HFFc6 (cell line): Measurements from ENCODE around the gene SNCB. TPM values are rescaled to one million over a fixed set of nuclear protein-coding genes. Genes with fewer than 3 reads are reported as not detected.

ENCODE experiments used
- DNase-seq: peaks from one replicate; pipeline ENCODE4 v3.0.0-alpha.2; 2018
- H3K27ac Mint-ChIP-seq: 2 replicates; pipeline ENCODE4 v1.8.0; 2020; ENCODE audit warnings: mild to moderate bottlenecking, mixed read lengths
- H3K27me3 Mint-ChIP-seq: 2 replicates; pipeline ENCODE4 v1.8.0; 2021; ENCODE audit warnings: mild to moderate bottlenecking, moderate library complexity, mixed read lengths; ENCODE audit not compliant: insufficient read depth
- H3K36me3 Mint-ChIP-seq: 2 replicates; pipeline ENCODE4 v1.8.0; 2021; ENCODE audit warnings: low read depth, mixed read lengths
- H3K4me1 Mint-ChIP-seq: 2 replicates; pipeline ENCODE4 v1.8.0; 2020; ENCODE audit warnings: low read depth, mixed read lengths
- H3K4me3 Mint-ChIP-seq: 2 replicates; pipeline ENCODE4 v1.8.0; 2020; ENCODE audit warnings: mild to moderate bottlenecking, moderate library complexity, mixed read lengths
- H3K9me3 Mint-ChIP-seq: 2 replicates; pipeline ENCODE4 v1.8.0; 2020; ENCODE audit warnings: mild to moderate bottlenecking, mixed read lengths
- CTCF ChIP-seq: fragments of 200-600 bp; sonication (generic); IDR thresholded peaks from 2 replicates; pipeline ENCODE4 v1.5.0; 2021; ENCODE audit warnings: antibody characterized with exemption, mild to moderate bottlenecking
- total RNA-seq, 6 experiments: library from RNA; stranded (reverse); fragmentation: NEBNext Ultra II Directional; extraction: Animal tissue kit (Norgen Biotek cat#: 25700); gene quantifications; 2 replicates in 1 of 6; 3 replicates in 5 of 6; pipeline ENCODE4 v1.2.3, GENCODE V29; 2021

SNCB gene
- total RNA-seq, 6 experiments from 2014 or later: not detected

DNA sequence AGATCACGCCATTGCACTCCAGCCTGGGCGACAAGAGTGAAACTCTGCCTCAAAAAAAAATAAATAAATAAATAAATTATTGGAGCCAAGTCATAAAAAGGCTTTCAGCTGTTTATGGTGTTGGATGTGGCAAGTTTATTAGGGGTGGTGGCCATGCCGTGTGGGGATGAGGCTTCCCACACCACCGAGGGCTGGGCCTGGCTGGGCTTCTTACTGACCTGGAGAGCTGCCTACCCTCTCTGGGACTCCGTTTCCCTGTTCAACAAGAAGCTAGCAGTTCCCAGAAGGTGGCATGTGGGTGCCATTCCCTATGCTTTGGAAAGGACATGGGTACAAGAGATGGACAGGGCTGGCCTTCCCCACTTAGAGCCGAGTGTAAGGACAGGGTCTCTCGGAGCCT is 42.9 kb downstream of the SNCB start:
- Mint-ChIP-seq H3K27ac (no peak overlapping the region), H3K9me3 (peaks cover 15% of the 10 kb centered on the region), H3K36me3 (no peaks in the 10 kb centered on the region), H3K4me1 (no peaks in the 10 kb centered on the region), H3K4me3 (no peak overlapping the region), H3K27me3 (peaks cover 17% of the 10 kb centered on the region)
- no peak for TF ChIP-seq CTCF
- DNase-seq: no peak

DNA sequence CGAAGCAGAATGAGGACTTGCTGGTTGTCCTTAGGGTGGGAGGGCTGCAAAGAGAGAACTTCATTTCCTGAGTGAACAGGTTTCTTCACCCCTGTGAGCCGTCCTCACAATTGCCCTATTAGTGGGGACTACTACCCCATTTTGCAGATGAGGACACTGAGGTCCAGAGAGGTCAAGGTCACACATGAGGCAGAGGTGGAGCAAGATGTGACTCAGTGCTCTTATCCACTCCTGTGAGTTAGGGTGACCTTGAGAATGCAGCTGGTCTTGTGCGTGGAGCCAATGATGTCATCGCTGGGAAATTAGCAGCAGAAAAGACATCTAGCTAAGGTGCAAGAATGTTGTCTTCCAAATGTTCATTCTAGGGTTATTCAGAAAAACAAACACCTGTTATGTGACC is 47.3 kb downstream of the SNCB start:
- no peak for TF ChIP-seq CTCF
- no peak for DNase-seq
- peaks cover 11% of the 10 kb centered on the region for H3K9me3 Mint-ChIP-seq
- no peaks in the 10 kb centered on the region for H3K36me3 Mint-ChIP-seq
- no peak overlapping the region for H3K27ac Mint-ChIP-seq
- peaks cover 11% of the 10 kb centered on the region for H3K27me3 Mint-ChIP-seq
- no peaks in the 10 kb centered on the region for H3K4me1 Mint-ChIP-seq
- no peak overlapping the region for H3K4me3 Mint-ChIP-seq

DNA sequence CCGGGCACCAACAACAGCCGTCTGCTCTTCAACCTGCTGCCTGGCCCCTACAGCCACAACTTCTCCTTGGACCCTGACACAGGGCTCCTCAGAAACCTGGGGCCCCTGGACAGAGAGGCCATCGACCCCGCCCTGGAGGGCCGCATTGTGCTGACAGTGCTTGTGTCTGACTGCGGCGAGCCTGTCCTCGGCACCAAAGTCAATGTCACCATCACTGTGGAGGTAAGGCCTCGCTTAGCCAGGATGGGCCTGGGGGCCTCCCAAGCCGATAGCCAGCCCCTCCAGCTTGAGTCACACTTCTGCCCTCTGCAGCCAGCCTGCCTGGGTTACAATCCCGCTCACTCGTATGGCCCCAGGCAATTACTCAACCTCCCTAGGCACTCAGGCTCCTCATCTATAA is 49.0 kb downstream of the SNCB start:
- no peak for DNase-seq
- Mint-ChIP-seq H3K27ac (no peak overlapping the region), H3K9me3 (peaks cover 11% of the 10 kb centered on the region), H3K36me3 (no peaks in the 10 kb centered on the region), H3K4me1 (no peaks in the 10 kb centered on the region), H3K27me3 (peaks cover 13% of the 10 kb centered on the region), H3K4me3 (no peak overlapping the region)
- no peak for TF ChIP-seq CTCF

DNA sequence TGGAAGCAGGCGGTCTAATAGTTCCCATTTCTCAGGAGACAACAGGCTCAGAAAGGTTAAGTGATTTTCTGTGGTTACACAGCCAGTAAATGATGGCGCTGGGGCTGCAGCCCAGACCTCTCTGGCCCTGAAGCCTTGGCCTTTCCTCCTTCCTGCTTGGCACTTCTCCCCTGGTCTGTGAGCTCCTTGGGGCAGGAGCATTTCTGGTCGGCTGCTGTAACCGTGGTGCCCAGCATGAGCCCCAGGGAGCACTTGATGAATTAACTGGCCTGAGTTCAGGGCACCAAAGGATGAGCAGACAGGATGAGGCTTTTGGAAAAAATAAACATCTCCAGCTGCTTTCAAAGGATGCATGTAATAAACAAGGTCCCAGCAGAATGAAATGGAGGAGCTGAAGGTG is 51.0 kb downstream of the SNCB start:
- no peak overlapping the region for H3K27ac Mint-ChIP-seq
- no peak overlapping the region for H3K4me3 Mint-ChIP-seq
- H3K27me3 Mint-ChIP-seq: peaks cover 19% of the 10 kb centered on the region
- no peaks in the 10 kb centered on the region for H3K4me1 Mint-ChIP-seq
- no peaks in the 10 kb centered on the region for H3K9me3 Mint-ChIP-seq
- no peaks in the 10 kb centered on the region for H3K36me3 Mint-ChIP-seq
- no peak for TF ChIP-seq CTCF
- DNase-seq: no peak

GRCh38 chr5:176578391-176578808 is 51.9 kb downstream of the SNCB start:
- H3K27me3 Mint-ChIP-seq: peaks cover 13% of the 10 kb centered on the region
- peak; percentile 33 for DNase-seq
- TF ChIP-seq CTCF: peak; percentile 76
- no peak overlapping the region for H3K27ac Mint-ChIP-seq
- H3K9me3 Mint-ChIP-seq: no peaks in the 10 kb centered on the region
- no peaks in the 10 kb centered on the region for H3K4me1 Mint-ChIP-seq
- no peak overlapping the region for H3K4me3 Mint-ChIP-seq
- no peaks in the 10 kb centered on the region for H3K36me3 Mint-ChIP-seq
